HG02852 (cell line): ENCODE measurements around the gene GSDME.

Experiments
- ATAC-seq: cut with Tn5 transposase; IDR thresholded peaks from one replicate; pipeline ENCODE4 v1.9.1; 2021; ENCODE audit warnings: mild to moderate bottlenecking, moderate library complexity; ENCODE audit not compliant: unreplicated experiment

Gene GSDME

GRCh38 chr7:24723178-24723530 is 34.1 kb downstream of the GSDME start:
- no peak for ATAC-seq

GRCh38 chr7:24722386-24723177 is 34.7 kb downstream of the GSDME start:
- ATAC-seq: no peak

- ATAC-seq: no peak
These were observed 35.7 kb downstream of the GSDME start for GRCh38 chr7:24721481-24722001.

GRCh38 chr7:24720283-24720682 is 37.0 kb downstream of the GSDME start:
- no peak for ATAC-seq

- peak; percentile 59 for ATAC-seq
These were observed 38.2 kb downstream of the GSDME start for GRCh38 chr7:24718977-24719491.

- no peak for ATAC-seq
These were observed 38.8 kb downstream of the GSDME start for GRCh38 chr7:24718431-24718831.

GRCh38 chr7:24717694-24718320 is 39.5 kb downstream of the GSDME start:
- no peak for ATAC-seq

- no peak for ATAC-seq
These were observed 40.0 kb downstream of the GSDME start for GRCh38 chr7:24717247-24717622.

- ATAC-seq: no peak
These were observed 40.6 kb downstream of the GSDME start for GRCh38 chr7:24716480-24717246.

GRCh38 chr7:24715661-24716479 is 41.4 kb downstream of the GSDME start:
- ATAC-seq: peak; percentile 60

GRCh38 chr7:24715171-24715570 is 42.1 kb downstream of the GSDME start:
- ATAC-seq: peak; percentile 12

- ATAC-seq: no peak
These were observed 42.6 kb downstream of the GSDME start for GRCh38 chr7:24714676-24715010.

GRCh38 chr7:24713850-24714675 is 43.2 kb downstream of the GSDME start:
- no peak for ATAC-seq

GRCh38 chr7:24713039-24713793 is 44.0 kb downstream of the GSDME start:
- no peak for ATAC-seq

GRCh38 chr7:24709585-24710360 is 47.5 kb downstream of the GSDME start:
- ATAC-seq: no peak

- ATAC-seq: no peak
These were observed 48.2 kb downstream of the GSDME start for GRCh38 chr7:24709051-24709450.

GRCh38 chr7:24707988-24708615 is 49.2 kb downstream of the GSDME start:
- no peak for ATAC-seq
